NCI-H146 treated with DMSO at 0.1 percent for 48 hours (cell line): ENCODE data around the gene PROKR2.

Experiments
- DNase-seq: peaks from one replicate; lab custom pipeline; 2025; ENCODE audit not compliant: unreplicated experiment; lab: John Stamatoyannopoulos, UW

PROKR2 gene

GRCh38 chr20:5290596-5290995 is 26.2 kb downstream of the PROKR2 start:
- DNase-seq, result no peak

- DNase-seq, result no peak
Measured at GRCh38 chr20:5282561-5282960, 34.2 kb downstream of the PROKR2 start.

- DNase-seq, result no peak
Measured at GRCh38 chr20:5279661-5280060, 37.1 kb downstream of the PROKR2 start.

DNA sequence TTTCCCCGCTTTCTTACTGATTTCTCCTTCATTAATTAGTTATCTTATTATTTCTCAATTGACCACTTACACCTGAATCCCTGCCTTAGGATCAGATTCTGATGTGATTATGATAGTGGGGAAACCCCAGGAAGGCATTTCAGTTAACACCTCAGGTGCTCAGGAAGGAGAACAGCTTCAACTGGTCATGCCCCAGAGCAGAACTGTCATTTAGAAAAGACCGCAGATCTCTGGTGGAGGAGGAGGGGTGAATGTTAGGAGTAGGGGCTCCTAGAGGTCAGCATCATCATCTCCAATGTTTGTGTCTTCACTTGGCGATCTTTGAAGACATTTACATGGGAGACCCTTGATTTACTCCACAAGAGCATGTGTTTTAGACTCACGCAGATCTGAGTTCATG is 44.5 kb downstream of the PROKR2 start:
- no peak for DNase-seq

GRCh38 chr20:5270603-5271002 is 46.2 kb downstream of the PROKR2 start:
- no peak for DNase-seq

- no peak for DNase-seq
Measured at GRCh38 chr20:5268449-5268848, 48.3 kb downstream of the PROKR2 start.

GRCh38 chr20:5267092-5267491 is 49.7 kb downstream of the PROKR2 start:
- no peak for DNase-seq
